Stimulated activated CD4-positive, alpha-beta T cell treated with anti-CD3 and anti-CD28 coated beads, Interleukin-15, amount 100 ng/mL, for 1 hour (primary cell): ENCODE measurements around the gene PDE3A.
"Not testable (repeated sequence)": the region's sequence is repeated elsewhere in the genome, so short reads cannot be mapped to it uniquely, and the experiment has no call there.

ENCODE experiments used
- DNase-seq, 2 donors: peaks; one replicate each; pipeline ENCODE4 v3.0.0-alpha.2; 2020; ENCODE audit warnings: low read depth in 1 of 2, low spot score in 1 of 2

Gene PDE3A

DNA sequence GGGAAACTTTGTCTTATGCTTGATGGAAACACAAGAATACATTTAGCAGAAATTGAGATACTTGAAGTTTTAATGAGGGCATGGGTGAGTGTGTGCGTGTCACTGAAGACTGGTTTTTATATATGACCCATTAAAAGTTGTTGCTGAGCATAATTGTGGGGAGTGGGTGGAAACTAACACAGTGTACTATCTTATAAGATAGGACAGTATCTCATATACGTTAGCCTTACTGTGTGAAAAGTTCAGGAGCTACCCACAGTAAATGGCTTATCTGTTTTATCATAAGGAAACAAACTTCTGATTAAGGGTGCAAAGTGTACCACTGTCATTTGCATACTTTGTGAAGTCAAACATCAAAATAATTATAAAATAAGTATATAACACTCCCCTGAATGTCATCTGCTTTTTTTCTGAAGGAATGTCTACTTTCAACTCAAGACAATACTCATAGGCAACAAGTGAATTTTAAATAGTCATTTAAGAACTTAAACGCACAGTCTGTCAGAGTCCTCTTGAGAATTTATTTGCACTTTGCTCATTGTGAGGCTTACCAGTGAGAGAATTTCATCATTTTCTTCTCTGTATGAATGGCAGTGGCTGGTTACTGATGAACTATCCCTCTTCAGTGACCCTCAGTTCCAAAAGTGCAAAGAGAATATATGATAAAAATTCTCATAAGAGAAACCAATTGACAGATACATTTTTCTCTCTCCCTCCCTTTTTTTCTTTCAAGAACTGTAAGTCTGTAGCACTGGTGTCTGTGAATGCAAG, 4.2 kb downstream of the PDE3A start:
- DNase-seq: no peak

DNA sequence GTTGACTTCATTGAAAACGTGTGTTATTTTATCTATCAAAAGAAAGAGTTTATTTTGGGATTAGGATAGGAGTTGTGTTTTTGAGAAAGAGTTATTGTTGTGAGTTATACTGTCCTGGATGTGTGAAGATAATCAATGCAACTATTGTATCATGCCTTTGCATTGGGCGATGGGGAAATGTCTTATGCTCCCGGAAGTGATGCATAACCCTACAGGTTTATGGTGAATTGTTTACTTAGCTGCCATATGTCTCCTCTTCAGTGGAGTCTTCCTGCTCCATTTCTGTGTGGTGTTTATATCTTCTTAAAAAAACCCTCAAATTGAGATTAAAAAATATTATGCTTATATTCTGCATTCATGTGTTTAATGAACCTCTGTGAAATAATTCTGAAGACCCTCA, 6.5 kb downstream of the PDE3A start:
- DNase-seq: no peak

DNA sequence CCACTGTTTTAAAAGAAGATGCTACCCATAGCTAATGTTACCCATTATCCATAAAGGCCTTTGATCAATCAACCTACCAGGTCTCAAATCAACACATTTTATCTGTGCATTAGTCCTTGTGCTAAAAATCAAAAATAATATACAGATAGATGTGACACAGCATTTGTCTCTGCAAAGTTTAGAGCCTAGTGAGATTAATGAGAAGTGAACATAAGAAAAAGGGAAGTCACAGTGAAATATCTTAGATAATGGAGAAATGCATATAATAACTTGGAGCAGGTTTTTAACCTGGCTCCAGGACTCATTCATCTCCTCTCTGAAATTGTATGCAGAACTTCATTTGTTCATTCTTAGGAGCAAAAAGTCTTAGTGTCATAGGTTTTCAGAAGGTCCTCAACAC, 7.2 kb downstream of the PDE3A start:
- no peak for DNase-seq

DNA sequence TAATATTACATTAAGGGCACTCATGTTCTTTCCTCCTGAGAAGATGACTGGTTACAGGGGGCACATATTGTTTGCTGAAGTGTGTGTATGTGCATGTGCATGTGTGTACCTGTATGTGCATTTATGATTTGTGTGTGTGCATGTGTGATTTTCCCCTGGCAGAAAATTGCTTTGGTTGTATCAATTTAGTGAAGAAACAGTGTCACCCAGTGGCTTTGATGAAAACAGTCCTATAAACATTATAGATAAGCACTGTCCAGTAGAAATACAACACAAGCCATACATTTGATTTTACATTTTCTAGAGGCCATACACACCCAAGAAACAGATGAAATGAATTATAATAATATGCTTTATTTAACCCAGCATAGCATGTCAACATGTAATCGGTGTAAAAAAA, 8.6 kb downstream of the PDE3A start:
- no peak for DNase-seq

DNA sequence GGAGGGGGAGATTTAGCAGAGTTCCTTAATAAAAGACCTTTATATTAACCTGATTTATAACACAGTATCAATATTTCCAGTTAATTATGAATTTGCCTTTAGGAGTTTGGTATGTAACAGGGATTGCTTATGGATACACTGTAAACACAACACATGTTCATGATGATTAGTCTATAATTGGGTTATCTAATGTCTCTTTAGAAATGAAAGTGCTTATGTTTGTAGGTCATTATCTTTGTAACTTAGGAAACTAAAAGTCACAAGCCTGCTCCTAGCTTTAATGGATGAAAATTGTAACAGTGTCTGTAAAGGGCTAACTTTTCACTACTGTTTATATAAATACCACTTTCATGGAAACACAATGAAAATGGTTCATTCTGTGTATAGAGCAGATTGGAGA, 9.4 kb downstream of the PDE3A start:
- DNase-seq: no peak

DNA sequence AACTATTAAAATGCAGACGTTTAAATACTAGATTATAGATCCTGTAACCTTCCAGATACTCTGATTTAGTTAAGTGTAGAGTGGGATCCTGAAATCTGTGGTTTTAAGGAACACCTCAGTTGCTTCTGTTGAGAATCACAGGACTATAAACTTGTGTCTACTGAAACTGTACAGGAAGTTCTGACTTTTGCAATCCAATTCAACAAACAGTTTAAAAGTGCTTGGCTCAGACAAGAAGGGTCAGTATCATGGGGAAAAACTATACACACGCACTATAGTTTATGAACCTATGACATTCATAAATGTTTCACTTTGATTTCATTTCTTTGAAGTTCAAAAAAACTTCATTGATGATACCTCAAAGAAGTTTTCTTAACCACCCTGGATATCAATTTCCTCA, 13.8 kb downstream of the PDE3A start:
- no peak for DNase-seq

DNA sequence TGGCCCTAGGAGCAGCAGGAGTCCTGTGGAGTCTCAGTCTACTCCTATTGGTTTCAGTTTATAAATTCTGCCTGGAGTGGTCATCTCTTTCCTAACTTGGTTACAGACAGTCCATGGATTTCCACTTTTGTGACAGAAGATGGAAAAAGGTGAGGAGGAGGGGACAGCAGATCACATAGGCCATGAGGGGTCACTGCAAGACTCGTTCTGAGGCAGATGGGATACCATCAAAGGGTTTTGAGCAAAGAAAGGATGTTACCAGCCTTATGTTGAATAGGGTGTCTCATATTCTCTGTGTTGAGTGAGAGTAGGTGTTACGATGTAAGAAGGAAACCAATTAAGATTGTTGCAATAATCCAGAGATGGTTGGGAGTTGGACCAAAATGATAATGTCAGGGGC, 15.3 kb downstream of the PDE3A start:
- no peak for DNase-seq

DNA sequence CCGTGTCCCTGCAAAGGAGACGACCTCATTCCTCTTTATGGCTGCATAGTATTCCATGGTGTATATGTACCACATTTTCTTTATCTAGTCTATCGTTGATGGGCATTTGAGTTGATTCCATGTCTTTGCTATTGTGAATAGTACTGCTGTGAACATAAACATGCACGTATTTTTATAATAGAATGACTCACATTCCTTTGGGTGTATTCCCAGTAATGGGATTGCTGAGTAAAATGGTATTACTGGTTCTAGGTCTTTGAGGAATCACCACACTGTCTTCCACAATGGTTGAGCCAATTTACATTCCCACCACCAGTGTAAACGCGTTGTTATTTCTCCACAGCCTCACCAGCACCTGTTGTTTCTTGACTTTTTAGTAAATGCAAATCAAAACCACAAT, 16.5 kb downstream of the PDE3A start:
- not testable (repeated sequence) for DNase-seq

DNA sequence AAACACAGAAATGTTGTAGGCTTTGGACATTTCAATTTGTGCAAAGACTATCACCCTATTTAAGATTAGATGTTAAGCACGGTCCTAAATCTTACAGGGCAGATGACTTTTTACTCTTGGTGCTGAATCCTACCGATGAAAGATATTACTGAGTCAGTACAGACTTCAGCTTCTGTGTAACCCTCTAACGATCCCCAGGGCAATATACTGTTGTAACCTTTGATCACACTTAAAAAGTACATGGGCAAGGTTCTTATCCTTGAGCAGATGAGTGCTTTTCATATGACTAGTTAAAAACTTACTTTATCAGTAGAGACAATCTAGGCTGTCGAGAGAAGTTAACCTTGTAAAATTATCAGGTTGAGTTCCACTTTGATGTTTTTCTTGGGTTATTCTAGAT, 22.5 kb downstream of the PDE3A start:
- DNase-seq: no peak

DNA sequence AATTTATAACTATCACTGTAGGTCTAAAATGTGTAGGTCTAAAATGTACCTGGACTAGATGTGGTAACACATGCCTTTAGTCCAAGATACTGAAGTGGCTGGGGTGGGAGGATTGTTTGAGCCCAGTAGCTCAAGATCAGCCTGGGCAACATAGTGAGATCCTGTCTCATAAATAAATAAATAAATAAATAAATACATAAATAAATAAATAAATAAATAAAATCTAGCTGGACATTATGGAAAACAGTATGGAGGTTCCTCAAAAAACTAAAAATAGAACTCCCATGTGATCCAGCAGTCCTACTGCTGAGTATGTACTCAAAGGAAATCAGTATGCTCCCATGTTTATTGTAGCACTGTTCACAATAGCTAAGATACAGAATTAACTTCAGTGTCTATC, 24.0 kb downstream of the PDE3A start:
- DNase-seq: no peak

DNA sequence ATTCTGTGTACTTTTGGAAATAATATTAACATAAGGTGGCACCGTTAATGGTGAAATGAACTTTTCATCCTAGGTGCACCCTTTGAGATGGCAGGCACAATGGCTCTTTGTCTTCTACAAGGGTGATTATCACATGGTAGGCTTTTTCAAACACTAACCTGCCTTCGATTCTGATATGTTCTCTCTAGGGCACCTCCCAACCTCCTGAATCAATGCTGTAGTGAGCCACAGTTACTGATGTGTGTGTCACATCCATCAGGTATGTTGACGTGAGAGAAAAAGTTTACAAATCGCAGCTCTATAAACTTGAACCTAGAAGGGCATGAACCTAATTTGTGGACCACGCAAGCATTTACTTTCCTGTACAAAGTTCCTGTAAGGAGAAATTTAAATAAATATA, 25.4 kb downstream of the PDE3A start:
- no peak for DNase-seq

DNA sequence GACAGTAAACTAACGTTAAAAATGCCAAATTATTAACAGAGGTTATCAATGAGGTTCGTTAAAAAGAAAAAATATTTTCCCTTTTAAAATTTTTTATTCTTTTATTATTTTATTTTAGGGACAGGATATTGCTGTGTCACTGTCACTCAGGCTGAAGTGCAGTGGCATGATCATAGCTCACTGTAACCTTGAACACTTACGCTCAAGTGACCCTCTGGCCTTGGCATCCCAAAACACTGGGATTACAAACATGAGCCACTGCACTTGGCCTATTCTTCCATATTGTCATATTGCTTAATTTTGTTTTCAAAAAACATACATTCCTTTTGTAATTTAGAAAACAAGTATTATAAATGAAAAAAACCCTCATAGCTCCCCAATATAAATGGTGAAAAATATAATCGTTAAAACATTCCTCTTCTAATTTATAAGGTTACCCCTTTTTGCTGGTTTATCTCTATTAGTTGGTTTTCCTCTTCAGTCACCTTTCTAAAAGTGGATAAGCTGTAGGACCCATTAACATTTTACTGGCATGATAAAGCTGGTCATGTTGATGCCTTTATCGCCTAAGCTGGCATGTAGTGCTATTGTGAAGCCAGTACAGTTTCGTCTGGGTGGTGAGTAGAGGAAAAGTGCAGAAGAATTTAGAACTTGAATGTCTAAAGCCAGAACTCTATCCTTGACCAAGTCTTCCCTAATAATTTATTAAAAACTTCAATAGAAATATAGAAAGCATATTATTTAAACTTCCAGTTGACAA, 27.6 kb downstream of the PDE3A start:
- no peak for DNase-seq

DNA sequence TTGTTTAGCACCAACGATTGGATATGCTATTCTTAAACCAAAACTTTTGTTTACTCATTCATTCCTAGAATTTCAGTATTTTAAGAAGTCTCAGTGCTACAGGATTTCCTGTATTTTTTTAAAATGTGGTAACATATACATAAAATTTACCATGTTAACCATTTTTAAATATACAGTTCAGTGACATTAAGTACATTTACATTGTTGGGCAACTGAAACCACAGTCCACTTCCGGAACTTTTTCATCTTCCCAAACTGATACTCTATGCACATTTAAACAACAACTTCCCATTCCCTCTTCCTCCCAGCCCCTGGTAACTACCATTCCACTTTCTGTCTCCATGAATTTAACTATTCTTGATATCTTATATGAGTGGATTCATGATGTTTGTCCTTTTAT, 30.3 kb downstream of the PDE3A start:
- DNase-seq: no peak

DNA sequence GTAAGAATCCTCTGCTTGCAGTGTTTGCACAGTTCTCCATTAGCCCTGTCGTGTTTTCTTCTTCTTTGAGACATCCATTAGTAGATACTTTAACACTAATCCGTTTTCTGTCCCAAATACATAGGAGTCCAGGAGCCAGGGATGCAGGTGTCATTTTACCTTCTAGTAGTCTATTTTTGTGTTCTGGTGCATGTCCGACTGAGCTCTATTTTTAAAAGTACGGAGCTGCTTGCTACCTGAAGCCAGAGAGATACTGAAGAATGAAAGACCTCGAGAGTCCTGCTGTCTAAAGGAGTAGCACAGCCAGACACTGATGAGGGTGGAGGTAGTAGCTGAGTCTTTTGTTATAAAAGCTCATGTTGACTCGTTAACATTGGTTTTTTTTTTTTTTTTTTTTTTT, 31.7 kb downstream of the PDE3A start:
- DNase-seq: no peak

DNA sequence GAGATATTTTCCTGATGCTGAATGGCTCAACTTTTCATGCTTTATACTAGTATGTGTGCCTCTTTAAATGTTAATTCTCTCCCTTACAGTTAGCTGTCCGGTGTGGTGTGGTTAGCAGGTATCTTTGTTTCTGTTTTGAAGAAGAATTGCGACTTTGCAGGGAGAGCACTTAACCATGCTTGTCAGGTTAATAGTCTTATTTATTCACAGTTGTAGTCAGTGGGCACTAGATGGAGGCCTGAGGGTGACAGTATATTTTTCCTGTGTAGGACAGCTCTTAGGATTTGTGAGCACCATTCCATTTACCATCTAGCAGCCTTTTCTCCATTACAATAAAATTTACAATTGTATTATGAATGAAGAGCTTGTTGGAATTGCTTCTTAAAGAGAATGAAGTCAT, 34.9 kb downstream of the PDE3A start:
- no peak for DNase-seq

DNA sequence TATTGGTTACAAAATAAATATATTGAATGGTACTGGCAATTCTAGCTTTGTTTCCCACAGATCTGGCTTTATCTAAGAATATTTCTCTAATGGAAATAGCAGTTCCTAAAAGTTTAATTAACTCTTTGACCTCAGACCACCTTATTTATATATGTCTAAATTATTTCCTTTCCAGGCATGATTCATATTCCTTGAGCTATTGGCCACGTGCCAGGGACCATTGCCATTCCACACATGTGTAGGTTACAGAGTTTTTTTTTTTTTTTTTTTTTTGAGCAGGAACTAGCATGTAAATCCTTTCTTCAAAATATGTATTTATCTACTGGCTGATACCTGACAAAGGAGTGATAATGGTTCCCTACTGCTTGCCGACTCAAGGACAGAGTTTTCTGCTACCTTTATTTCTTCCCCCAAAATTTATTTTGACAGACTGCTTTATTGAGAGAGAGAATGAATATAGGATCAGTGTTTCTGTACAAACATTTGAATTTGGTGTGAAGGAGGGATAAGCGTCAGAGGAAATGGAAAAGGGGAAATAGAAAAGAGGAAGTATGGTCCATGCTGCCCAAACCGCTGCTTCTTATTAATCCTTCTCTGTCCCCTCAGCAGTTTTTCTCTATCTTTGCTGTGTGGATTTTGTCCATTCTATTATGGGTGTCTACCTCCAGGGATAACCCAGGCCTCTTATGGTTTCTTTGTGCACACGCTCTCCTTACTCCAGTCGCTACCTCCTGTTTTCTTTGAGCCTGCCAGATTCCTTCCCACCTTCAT, 36.4 kb downstream of the PDE3A start:
- DNase-seq: no peak

DNA sequence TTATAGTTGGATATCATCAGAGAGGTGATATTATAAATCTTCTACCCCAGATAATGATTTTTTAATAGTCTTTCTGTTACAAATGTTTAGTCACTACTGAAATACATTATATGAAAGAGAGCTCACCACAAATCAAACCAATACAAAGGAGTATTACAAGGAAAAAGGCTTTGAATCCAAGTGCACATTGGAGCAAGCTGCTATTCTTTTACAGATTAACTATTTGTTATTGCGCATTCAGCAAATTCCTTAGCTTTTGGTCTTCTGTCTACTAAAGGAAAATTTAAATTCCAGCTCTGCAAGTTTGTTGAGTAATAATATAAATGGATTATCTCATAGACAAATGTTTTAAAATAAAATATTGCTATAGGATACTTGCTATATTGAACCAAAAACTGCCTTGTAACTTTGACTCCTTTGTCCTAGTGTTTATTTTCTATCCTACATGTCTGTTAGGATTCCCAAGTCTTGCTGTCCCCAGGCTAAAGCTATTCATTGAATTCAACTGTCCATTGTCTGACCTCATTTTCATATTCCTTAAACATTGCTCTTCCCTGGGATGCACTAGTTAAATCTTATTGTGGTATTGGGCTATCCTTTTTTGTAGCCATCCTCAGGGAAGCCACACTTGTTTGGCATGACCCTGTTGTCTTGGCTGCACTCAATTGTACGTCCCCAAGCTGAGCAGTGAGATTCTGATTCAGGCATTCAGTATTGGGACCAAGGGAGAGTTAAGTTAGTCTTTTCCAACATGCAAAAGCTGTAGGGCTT, 41.5 kb downstream of the PDE3A start:
- DNase-seq: no peak

DNA sequence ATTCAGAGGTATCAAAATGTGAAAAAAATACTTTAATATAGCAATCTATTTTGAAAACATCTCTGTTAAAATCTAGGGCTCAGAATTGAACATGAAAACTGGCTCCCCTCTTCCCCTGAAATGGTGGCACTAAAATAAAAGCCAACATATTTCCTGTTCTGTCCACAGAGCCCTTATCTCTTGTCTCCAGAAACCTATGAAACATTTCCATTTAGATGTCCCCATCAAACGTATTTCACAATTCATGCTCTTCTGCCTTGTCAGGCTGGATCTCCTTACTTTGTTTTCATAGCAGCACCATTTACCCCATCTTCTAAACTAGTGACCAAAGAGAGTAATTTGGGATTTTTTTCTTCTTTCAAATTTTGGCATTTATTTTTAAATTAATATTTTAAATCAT, 42.4 kb downstream of the PDE3A start:
- DNase-seq: no peak

DNA sequence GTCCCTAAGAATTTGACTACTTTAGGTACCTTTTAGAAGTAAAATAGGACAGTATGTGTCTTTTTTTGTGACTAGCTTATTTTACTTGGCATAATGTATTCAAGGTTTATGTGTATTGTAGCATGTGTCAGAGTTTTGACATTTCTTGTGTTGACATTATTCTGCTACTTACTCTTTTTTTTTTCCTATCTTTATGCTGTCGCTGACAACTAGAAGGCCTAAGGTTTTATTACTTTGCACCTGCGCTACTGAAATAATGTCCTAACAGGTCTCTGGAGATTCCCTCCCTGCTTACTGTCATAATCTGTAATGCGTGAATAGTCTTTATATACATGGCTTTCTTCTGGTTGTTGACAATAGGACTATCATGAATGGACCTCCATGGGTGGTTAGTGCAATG, 43.0 kb downstream of the PDE3A start:
- no peak for DNase-seq

DNA sequence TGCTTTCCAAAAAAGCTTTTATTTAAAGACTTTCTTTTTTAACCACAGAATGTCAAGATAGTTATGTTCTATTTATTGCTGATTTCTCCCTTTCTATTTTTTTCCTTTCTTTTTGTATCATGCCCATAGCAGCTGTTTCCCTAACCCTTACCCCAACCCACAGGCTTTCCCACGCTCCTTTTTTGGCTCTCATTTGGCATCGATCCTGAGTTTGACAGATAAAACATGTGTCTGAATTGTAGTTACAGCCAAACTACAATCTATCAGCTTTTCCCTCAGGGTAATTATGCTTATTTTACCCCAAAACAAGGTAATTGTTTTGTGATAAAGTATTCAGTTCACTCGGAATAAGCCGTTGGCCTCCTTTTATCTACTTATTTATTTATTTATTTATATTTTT, 46.7 kb downstream of the PDE3A start:
- DNase-seq: no peak

DNA sequence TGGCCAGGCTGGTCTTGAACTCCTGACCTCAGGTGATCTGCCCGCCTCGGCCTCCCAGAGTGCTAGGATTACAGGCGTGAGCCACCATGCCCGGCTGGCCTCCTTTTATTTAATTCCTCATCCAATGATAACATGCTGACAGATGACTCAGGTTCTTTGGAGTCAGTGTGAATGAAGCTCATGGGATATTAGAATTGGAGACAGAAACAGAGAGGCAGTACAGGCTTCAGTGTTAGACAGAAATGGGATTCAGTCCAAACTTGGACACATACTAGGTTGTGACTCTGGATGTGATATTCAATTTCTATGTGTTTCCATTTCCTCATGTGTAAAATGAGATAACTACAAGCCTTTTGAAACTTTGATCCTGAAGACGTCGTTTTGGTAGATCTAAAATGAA, 47.3 kb downstream of the PDE3A start:
- no peak for DNase-seq
